Fibroblast of the aortic adventitia (primary cell): ENCODE results near the gene RCC1. TPM values are rescaled to one million over a fixed set of nuclear protein-coding genes. Genes with fewer than 3 reads are reported as not detected.
"Not testable (repeated sequence)": the region's sequence is repeated elsewhere in the genome, so short reads cannot be mapped to it uniquely, and the experiment has no call there.

Source experiments
- DNase-seq: peaks from one replicate; pipeline ENCODE4 v3.0.0-alpha.2; 2010; ENCODE audit warnings: low read depth
- H3K4me3 ChIP-seq: 2 replicates; pipeline ENCODE4 v1.5.1; 2011; ENCODE audit warnings: low read depth, mild to moderate bottlenecking, control low read depth, low read length, moderate library complexity
- total RNA-seq: library from RNA; depleted of rRNA; stranded (reverse); fragments of >200 nt; gene quantifications from 2 replicates; pipeline ENCODE4 v1.2.3, GENCODE V29; 2012; ENCODE audit warnings: low replicate concordance
- TF ChIP-seq, protein P1 (sequence below): IDR thresholded peaks from 2 replicates; pipeline ENCODE4 v1.5.1; 2011; ENCODE audit warnings: mild to moderate bottlenecking, low read length, control low read depth, inconsistent platforms; ENCODE audit not compliant: insufficient read depth

RCC1 gene
- total RNA-seq, 1 donor, result 28.8 TPM

DNA sequence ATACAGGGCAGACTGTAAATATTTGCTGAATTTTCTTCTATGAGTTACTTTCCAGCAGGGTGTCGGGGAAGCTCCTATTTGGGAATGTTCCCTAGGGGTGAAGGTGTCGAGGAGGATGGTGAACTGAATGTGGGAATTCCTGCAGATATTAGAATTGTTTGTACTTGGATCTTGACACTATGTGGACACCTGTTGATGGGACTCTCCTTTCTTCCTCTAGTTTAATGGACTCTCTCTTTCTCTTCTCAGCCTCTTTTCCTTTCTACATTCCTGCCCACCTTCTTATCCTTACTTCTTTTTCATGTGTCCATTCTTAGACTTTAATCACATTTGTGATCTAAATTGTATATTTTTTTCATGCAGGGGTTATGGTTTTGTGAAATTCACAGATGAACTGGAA, 61.1 kb downstream of the RCC1 start:
- no peak for DNase-seq
- TF ChIP-seq, protein P1, sequence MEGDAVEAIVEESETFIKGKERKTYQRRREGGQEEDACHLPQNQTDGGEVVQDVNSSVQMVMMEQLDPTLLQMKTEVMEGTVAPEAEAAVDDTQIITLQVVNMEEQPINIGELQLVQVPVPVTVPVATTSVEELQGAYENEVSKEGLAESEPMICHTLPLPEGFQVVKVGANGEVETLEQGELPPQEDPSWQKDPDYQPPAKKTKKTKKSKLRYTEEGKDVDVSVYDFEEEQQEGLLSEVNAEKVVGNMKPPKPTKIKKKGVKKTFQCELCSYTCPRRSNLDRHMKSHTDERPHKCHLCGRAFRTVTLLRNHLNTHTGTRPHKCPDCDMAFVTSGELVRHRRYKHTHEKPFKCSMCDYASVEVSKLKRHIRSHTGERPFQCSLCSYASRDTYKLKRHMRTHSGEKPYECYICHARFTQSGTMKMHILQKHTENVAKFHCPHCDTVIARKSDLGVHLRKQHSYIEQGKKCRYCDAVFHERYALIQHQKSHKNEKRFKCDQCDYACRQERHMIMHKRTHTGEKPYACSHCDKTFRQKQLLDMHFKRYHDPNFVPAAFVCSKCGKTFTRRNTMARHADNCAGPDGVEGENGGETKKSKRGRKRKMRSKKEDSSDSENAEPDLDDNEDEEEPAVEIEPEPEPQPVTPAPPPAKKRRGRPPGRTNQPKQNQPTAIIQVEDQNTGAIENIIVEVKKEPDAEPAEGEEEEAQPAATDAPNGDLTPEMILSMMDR, result no peak

GRCh38 chr1:28571911-28572310, 66.1 kb downstream of the RCC1 start:
- no peak for DNase-seq
- TF ChIP-seq, protein P1, result no peak

More for the DNA sequence above, 61.1 kb downstream of the RCC1 start:
- H3K4me3 ChIP-seq, result no peak overlapping the region

GRCh38 chr1:28572891-28573290, 67.0 kb downstream of the RCC1 start:
- DNase-seq, result peak; percentile 59
- not testable (repeated sequence) for H3K4me3 ChIP-seq

More at GRCh38 chr1:28571911-28572310, 66.1 kb downstream of the RCC1 start:
- H3K4me3 ChIP-seq, result no peak overlapping the region

DNA sequence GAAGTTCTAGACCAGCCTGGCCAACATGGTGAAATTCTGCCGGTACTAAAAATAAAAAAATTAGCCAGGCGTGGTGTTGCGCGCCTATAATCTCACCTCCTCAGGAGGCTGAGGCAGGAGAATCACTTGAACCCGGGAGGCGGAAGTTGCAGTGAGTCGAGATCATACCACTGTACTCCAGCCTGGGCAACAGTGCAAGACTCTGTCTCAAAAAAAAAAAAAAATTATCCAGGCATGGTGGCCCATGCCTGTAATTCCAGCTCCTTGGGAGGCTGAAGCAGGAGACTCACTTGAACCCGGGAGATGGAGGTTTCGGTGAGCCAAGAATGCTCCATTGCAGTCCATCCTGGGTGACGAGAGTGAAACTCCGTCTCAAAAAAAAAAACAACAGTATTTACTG, 67.7 kb downstream of the RCC1 start:
- TF ChIP-seq, protein P1, result no peak
- DNase-seq, result no peak
- no peak overlapping the region for H3K4me3 ChIP-seq

DNA sequence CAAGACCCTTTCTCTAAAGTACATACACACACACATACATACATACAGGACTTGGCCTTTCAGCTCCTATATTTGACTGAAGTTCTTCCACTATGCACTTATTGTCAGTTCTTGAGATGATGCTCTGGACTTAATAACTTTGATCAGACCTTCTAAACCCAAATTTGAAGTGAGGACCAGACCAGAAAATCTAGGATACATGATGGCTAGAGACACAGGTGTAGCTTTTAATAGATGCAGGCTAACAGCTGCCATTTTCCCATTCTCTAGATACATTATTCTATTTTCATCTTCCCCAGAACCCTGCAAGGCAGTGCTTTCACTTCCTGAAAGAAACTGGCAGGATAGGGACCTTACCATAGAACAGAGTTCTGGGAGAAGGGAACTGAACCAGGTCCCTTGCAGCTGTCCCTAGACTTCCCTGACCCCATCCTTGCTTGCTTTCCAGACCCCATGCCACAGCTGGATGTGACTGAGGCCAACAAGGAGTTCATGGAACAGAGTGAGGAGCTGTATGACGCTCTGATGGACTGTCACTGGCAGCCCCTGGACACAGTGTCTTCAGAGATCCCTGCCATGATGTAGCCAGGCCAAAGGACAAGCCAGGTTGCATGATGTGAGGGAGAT, 71.3 kb downstream of the RCC1 start:
- TF ChIP-seq, protein P1, result no peak
- H3K4me3 ChIP-seq, result no peak overlapping the region
- DNase-seq, result no peak

GRCh38 chr1:28577738-28578536, 72.1 kb downstream of the RCC1 start:
- TF ChIP-seq, protein P1, result no peak
- DNase-seq, result no peak
- no peak overlapping the region for H3K4me3 ChIP-seq

- TF ChIP-seq, protein P1, result no peak
- H3K4me3 ChIP-seq, result no peak overlapping the region
- no peak for DNase-seq
Measured at GRCh38 chr1:28578696-28579218, 72.9 kb downstream of the RCC1 start.
